Neural crest cell (in vitro differentiated cells): Measurements from ENCODE around the gene SS18L1. TPM values are rescaled to one million over a fixed set of nuclear protein-coding genes. Genes with fewer than 3 reads are reported as not detected.

ENCODE experiments used
- DNase-seq: peaks from one replicate; pipeline ENCODE4 v3.0.0; 2021; ENCODE audit warnings: low read depth, mixed read lengths, low spot score
- H3K27ac Mint-ChIP-seq: one replicate; pipeline ENCODE4 v1.8.0; 2021; ENCODE audit warnings: mild to moderate bottlenecking, mixed read lengths; ENCODE audit not compliant: unreplicated experiment
- H3K27me3 Mint-ChIP-seq: 2 replicates; pipeline ENCODE4 v1.8.0; 2021; ENCODE audit warnings: low read depth, mild to moderate bottlenecking, mixed read lengths
- H3K36me3 Mint-ChIP-seq: 2 replicates; pipeline ENCODE4 v1.8.0; 2021; ENCODE audit warnings: low read depth, mild to moderate bottlenecking, mixed read lengths
- H3K4me1 Mint-ChIP-seq: 2 replicates; pipeline ENCODE4 v1.8.0; 2021; ENCODE audit warnings: mixed read lengths
- H3K4me3 Mint-ChIP-seq: one replicate; pipeline ENCODE4 v1.8.0; 2021; ENCODE audit warnings: mild to moderate bottlenecking, mixed read lengths
- H3K9me3 Mint-ChIP-seq: 2 replicates; pipeline ENCODE4 v1.8.0; 2021; ENCODE audit warnings: mixed read lengths
- CTCF ChIP-seq: fragments of 200-600 bp; sonication (generic); conservative IDR thresholded peaks from 2 replicates; pipeline ENCODE4 v1.5.0; 2021; ENCODE audit warnings: antibody characterized with exemption, mild to moderate bottlenecking
- total RNA-seq: library from RNA; stranded (reverse); gene quantifications from 2 replicates; pipeline ENCODE4 v1.2.1, GENCODE V29; 2021

SS18L1 gene
- total RNA-seq, 1 donor from 2014 or later, result 30.0 TPM

- no peak for TF ChIP-seq CTCF
- peaks cover 9% of the 10 kb centered on the region for H3K36me3 Mint-ChIP-seq
- no peaks in the 10 kb centered on the region for H3K9me3 Mint-ChIP-seq
- no peak for DNase-seq
- H3K27ac Mint-ChIP-seq, result no peak overlapping the region
- no peaks in the 10 kb centered on the region for H3K27me3 Mint-ChIP-seq
- H3K4me1 Mint-ChIP-seq, result no peaks in the 10 kb centered on the region
- H3K4me3 Mint-ChIP-seq, result no peak overlapping the region
Measured at GRCh38 chr20:62174021-62174804, 30.6 kb downstream of the SS18L1 start.

- Mint-ChIP-seq H3K9me3 (no peaks in the 10 kb centered on the region), H3K27ac (no peak overlapping the region), H3K4me1 (no peaks in the 10 kb centered on the region), H3K27me3 (no peaks in the 10 kb centered on the region), H3K4me3 (no peak overlapping the region), H3K36me3 (peaks cover 9% of the 10 kb centered on the region)
- DNase-seq, result no peak
- no peak for TF ChIP-seq CTCF
Measured at GRCh38 chr20:62174870-62175624, 31.5 kb downstream of the SS18L1 start.

GRCh38 chr20:62175711-62176110, 32.1 kb downstream of the SS18L1 start:
- peaks cover 9% of the 10 kb centered on the region for H3K36me3 Mint-ChIP-seq
- DNase-seq, result no peak
- H3K4me3 Mint-ChIP-seq, result no peak overlapping the region
- no peak overlapping the region for H3K27ac Mint-ChIP-seq
- TF ChIP-seq CTCF, result no peak
- H3K4me1 Mint-ChIP-seq, result no peaks in the 10 kb centered on the region
- no peaks in the 10 kb centered on the region for H3K27me3 Mint-ChIP-seq
- H3K9me3 Mint-ChIP-seq, result no peaks in the 10 kb centered on the region

GRCh38 chr20:62176866-62177265, 33.3 kb downstream of the SS18L1 start:
- Mint-ChIP-seq H3K4me1 (peaks cover 4% of the 10 kb centered on the region), H3K27me3 (no peaks in the 10 kb centered on the region), H3K27ac (no peak overlapping the region), H3K36me3 (peaks cover 11% of the 10 kb centered on the region), H3K4me3 (no peak overlapping the region), H3K9me3 (no peaks in the 10 kb centered on the region)
- DNase-seq, result no peak
- TF ChIP-seq CTCF, result no peak

GRCh38 chr20:62177307-62177706, 33.7 kb downstream of the SS18L1 start:
- no peak for DNase-seq
- no peak overlapping the region for H3K27ac Mint-ChIP-seq
- no peak overlapping the region for H3K4me3 Mint-ChIP-seq
- TF ChIP-seq CTCF, result no peak
- H3K4me1 Mint-ChIP-seq, result peaks cover 8% of the 10 kb centered on the region
- H3K36me3 Mint-ChIP-seq, result peaks cover 12% of the 10 kb centered on the region
- no peaks in the 10 kb centered on the region for H3K9me3 Mint-ChIP-seq
- no peaks in the 10 kb centered on the region for H3K27me3 Mint-ChIP-seq
